NB4 (cell line): ENCODE data around the gene SLC22A17.

Experiments
- MYC ChIP-seq: IDR thresholded peaks from 2 replicates; pipeline ENCODE4 v1.6.1; 2011; ENCODE audit warnings: low read depth, low read length
- POLR2A ChIP-seq: IDR thresholded peaks from 2 replicates; pipeline ENCODE4 v1.6.1; 2011; ENCODE audit warnings: mild to moderate bottlenecking; ENCODE audit not compliant: insufficient read length; ENCODE audit errors: extremely low read depth
- TF ChIP-seq, protein P1 (sequence below): IDR thresholded peaks from one replicate; pipeline ENCODE4 v1.5.1; 2012; ENCODE audit warnings: low read depth, low read length
- TF ChIP-seq, protein P2 (sequence below): IDR thresholded peaks from 2 replicates; pipeline ENCODE4 v1.6.1; 2011; ENCODE audit warnings: low read depth, low read length

DNA sequence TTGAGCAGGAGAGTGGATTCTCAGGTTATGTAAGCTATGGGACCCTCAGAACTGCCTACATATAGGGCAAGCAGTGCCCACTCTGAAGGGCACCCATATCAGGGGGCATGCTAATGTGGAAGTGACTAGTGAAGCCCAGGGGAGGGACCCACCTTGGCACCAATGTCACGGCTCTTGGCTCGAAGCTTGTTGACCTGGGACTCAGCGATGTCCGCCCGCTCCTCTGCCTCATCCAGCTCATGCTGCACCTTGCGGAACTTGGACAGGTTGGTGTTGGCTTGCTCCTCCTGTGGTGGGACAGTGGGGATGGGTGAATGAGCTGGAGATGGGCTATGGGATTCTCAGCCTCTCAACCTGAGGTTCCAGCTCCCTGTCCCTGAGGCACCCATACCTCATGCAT, 29.6 kb upstream of the SLC22A17 start:
- TF ChIP-seq, protein P1, sequence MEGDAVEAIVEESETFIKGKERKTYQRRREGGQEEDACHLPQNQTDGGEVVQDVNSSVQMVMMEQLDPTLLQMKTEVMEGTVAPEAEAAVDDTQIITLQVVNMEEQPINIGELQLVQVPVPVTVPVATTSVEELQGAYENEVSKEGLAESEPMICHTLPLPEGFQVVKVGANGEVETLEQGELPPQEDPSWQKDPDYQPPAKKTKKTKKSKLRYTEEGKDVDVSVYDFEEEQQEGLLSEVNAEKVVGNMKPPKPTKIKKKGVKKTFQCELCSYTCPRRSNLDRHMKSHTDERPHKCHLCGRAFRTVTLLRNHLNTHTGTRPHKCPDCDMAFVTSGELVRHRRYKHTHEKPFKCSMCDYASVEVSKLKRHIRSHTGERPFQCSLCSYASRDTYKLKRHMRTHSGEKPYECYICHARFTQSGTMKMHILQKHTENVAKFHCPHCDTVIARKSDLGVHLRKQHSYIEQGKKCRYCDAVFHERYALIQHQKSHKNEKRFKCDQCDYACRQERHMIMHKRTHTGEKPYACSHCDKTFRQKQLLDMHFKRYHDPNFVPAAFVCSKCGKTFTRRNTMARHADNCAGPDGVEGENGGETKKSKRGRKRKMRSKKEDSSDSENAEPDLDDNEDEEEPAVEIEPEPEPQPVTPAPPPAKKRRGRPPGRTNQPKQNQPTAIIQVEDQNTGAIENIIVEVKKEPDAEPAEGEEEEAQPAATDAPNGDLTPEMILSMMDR: no peak
- TF ChIP-seq POLR2A (no peak), MYC (no peak)
- TF ChIP-seq, protein P2, sequence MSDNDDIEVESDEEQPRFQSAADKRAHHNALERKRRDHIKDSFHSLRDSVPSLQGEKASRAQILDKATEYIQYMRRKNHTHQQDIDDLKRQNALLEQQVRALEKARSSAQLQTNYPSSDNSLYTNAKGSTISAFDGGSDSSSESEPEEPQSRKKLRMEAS: no peak
